ENCODE results near the gene OR7A17. TPM values are rescaled to one million over a fixed set of nuclear protein-coding genes. Genes with fewer than 3 reads are reported as not detected.

The OR7A17 gene
- total RNA-seq: not detected

DNA sequence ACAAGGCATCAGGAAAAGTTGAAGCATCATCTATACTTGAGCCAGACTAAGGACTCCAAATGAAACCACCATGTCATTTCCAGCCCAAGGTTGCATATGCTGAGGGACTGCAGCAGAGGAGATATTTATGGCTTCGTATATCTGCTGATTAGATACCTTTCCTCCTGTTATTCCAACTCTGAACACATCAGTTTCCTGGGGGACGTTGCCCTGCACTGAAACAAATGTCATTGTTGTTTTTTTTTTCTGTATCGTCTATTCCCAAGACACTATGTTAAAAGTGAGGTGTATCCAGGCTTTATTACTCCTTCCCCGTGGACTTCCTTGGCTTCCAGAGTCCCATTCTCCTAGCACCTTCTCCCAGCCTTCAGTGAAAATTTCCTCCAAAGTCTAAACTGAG is at the start of gene OR7A17:
OR7A17 (minus strand) TSS at position 101 of the 400 bp plus-strand sequence. CDS start 4,777 bp downstream, outside the sequence.
- no peak for DNase-seq
- CTCF ChIA-PET: no interaction called here
- intact Hi-C loops (cut with micrococcal nuclease): no loop called here
- Mint-ChIP-seq H3K27me3 (peaks cover 12% of the 10 kb centered on the region), H3K27ac (no peak within 1 kb of the TSS), H3K4me1 (ENCODE audit: low read depth) (peaks cover 5% of the 10 kb centered on the region), H3K36me3 (no peaks in the 10 kb centered on the region), H3K9me3 (no peaks in the 10 kb centered on the region), H3K4me3 (no peak within 1 kb of the TSS)
- POLR2A ChIA-PET: no interaction called here

- no peak overlapping the region for H3K27ac Mint-ChIP-seq
- POLR2A ChIA-PET: no interaction called here
- peaks cover 19% of the 10 kb centered on the region for H3K27me3 Mint-ChIP-seq
- no peak for DNase-seq
- CTCF ChIA-PET: no interaction called here
- peaks cover 6% of the 10 kb centered on the region for H3K9me3 Mint-ChIP-seq
- intact Hi-C loops (cut with micrococcal nuclease): no loop called here
- no peaks in the 10 kb centered on the region for H3K4me1 Mint-ChIP-seq (ENCODE audit: low read depth)
- no peaks in the 10 kb centered on the region for H3K36me3 Mint-ChIP-seq
- no peak overlapping the region for H3K4me3 Mint-ChIP-seq
Measured at GRCh38 chr19:14933506-14933905, 47.6 kb upstream of the OR7A17 start.

GRCh38 chr19:14916848-14917247 is 30.9 kb upstream of the OR7A17 start:
- intact Hi-C loops (cut with micrococcal nuclease): no loop called here
- Mint-ChIP-seq H3K36me3 (no peaks in the 10 kb centered on the region), H3K9me3 (peaks cover 7% of the 10 kb centered on the region), H3K4me3 (no peak overlapping the region), H3K4me1 (ENCODE audit: low read depth) (no peaks in the 10 kb centered on the region), H3K27ac (no peak overlapping the region), H3K27me3 (peaks cover 19% of the 10 kb centered on the region)
- ChIA-PET CTCF (no interaction called here), POLR2A (no interaction called here)
- DNase-seq: no peak

GRCh38 chr19:14915116-14915515 is 29.2 kb upstream of the OR7A17 start:
- H3K36me3 Mint-ChIP-seq: no peaks in the 10 kb centered on the region

GRCh38 chr19:14906711-14907110 is 20.8 kb upstream of the OR7A17 start:
- Mint-ChIP-seq H3K4me3 (no peak overlapping the region), H3K9me3 (no peaks in the 10 kb centered on the region), H3K27me3 (peaks cover 18% of the 10 kb centered on the region), H3K36me3 (no peaks in the 10 kb centered on the region), H3K27ac (no peak overlapping the region), H3K4me1 (ENCODE audit: low read depth) (no peaks in the 10 kb centered on the region)
- ChIA-PET CTCF (no interaction called here), POLR2A (no interaction called here)
- no peak for DNase-seq
- intact Hi-C loops (cut with micrococcal nuclease): no loop called here

More at GRCh38 chr19:14915116-14915515, 29.2 kb upstream of the OR7A17 start:
- Mint-ChIP-seq H3K27ac (no peak overlapping the region), H3K4me1 (ENCODE audit: low read depth) (no peaks in the 10 kb centered on the region), H3K4me3 (no peak overlapping the region), H3K27me3 (peaks cover 18% of the 10 kb centered on the region), H3K9me3 (peaks cover 7% of the 10 kb centered on the region)
- POLR2A ChIA-PET: no interaction called here
- no peak for DNase-seq
- intact Hi-C loops (cut with micrococcal nuclease): no loop called here
- CTCF ChIA-PET: interaction anchor here (0.6 kb wide), 1 partner anchor 150 kb away, joined by 3 read pairs; no protein-coding TSS in a partner anchor

DNA sequence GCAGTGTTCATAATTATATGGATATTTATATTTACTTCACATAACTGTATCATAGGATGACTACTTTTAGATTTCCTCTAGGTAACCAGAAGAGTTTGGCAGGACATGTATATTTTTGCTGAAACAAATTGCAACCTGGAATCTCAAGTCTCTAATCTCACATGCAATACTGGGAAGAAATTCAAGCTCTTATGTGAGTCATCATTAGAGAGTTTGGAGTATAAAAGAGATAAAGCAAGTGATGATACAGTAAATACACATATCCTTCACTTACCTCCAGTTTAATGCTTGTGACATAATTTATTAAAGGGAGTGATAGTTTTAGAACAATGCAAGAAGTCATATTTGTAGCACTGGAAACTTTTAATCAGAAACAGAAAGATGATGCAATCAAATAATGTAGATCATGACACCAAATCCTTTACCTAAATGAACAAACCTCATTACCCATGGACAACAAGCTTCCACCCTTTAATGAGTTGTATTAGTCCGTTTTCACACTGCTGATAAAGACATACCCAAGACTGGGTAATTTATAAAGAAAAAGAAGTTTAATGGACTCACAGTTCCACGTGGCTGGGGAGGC is 15.8 kb upstream of the OR7A17 start:
- POLR2A ChIA-PET: no interaction called here
- H3K27ac Mint-ChIP-seq: no peak overlapping the region
- no peak for DNase-seq
- H3K4me1 Mint-ChIP-seq (ENCODE audit: low read depth): no peaks in the 10 kb centered on the region
- H3K36me3 Mint-ChIP-seq: no peaks in the 10 kb centered on the region
- H3K9me3 Mint-ChIP-seq: no peaks in the 10 kb centered on the region
- intact Hi-C loops (cut with micrococcal nuclease): no loop called here
- no peak overlapping the region for H3K4me3 Mint-ChIP-seq
- CTCF ChIA-PET: no interaction called here
- H3K27me3 Mint-ChIP-seq: peaks cover 17% of the 10 kb centered on the region

DNA sequence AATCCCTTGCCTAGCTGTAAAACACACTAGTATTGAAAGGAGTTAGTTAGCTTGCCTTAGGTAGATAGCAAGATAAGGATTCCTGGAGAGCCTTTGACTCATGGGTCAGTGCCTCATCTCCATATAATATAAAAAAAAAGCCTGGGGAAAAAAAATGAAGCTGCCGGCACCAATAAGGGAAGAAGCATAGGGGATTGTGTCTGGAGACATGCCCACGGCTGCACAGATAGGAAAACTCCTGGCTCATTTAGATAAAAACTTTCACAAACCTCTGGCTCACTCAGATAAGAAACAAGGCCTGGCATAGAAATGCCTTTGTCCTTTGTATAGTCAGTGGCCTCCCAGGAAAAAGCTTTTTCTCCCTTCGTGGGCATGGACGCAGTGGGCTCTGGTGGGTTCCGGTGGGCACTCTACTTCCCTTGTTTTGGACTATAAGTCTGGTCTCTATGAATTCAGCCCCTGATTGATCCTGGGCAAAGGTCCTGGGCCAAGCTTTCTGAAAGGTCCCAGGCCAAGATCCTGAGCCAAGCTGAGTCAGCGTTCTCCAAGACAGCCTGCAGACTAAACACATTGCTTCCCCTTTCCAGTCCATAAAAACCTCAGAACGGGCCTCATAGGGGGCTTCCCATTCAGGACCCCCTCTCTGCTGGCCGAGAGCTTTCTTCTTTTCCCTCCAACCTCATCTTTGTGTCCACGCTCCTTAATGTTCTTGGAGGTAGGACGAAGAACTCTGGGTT is 4.9 kb upstream of the OR7A17 start:
- POLR2A ChIA-PET: no interaction called here
- Mint-ChIP-seq H3K27me3 (peaks cover 28% of the 10 kb centered on the region), H3K4me3 (no peak overlapping the region), H3K4me1 (ENCODE audit: low read depth) (peaks cover 5% of the 10 kb centered on the region), H3K27ac (no peak overlapping the region), H3K36me3 (no peaks in the 10 kb centered on the region), H3K9me3 (no peaks in the 10 kb centered on the region)
- CTCF ChIA-PET: no interaction called here
- intact Hi-C loops (cut with micrococcal nuclease): no loop called here
- no peak for DNase-seq

- CTCF ChIA-PET: no interaction called here
- Mint-ChIP-seq H3K36me3 (no peaks in the 10 kb centered on the region), H3K9me3 (no peaks in the 10 kb centered on the region), H3K4me3 (no peak overlapping the region), H3K4me1 (ENCODE audit: low read depth) (peaks cover 5% of the 10 kb centered on the region), H3K27ac (no peak overlapping the region), H3K27me3 (peaks cover 23% of the 10 kb centered on the region)
- POLR2A ChIA-PET: no interaction called here
- no peak for DNase-seq
- intact Hi-C loops (cut with micrococcal nuclease): loop anchor here (2.0 kb wide), 2 partner anchors 105 to 317 kb away; partner anchors contain the start of gene NDUFB7
Measured at GRCh38 chr19:14889994-14890642, 4.2 kb upstream of the OR7A17 start.

DNA sequence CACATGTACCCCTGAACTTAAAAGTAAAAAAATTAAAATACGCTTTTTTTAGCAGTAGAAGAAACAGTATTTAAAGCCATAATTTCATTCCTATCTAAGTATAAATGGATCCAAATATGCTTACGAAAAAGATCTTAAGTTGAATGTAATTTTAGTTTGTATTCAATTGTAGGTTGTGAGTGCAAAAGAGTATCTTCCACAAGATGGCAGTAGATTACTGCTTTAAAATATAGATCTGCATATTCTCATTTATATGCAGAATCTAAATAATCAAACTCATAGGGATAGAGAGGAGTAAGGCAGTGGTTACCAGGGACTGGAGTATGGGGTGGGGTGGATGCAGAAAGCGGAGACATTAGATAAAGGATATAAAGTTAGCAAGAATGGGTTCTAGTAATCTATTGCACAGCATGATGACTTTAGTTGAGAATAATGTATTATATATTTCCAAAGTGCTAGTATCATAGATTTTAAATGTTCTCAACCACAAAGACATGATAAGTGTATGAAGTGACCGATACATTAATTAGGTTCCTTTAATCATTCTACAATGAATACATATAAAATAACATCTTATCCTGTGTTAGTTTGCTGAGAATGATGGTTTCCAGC is 14.2 kb downstream of the OR7A17 start:
- intact Hi-C loops (cut with micrococcal nuclease): no loop called here
- Mint-ChIP-seq H3K27ac (no peak overlapping the region), H3K4me1 (ENCODE audit: low read depth) (no peaks in the 10 kb centered on the region), H3K9me3 (no peaks in the 10 kb centered on the region), H3K27me3 (peaks cover 48% of the 10 kb centered on the region), H3K4me3 (no peak overlapping the region), H3K36me3 (no peaks in the 10 kb centered on the region)
- POLR2A ChIA-PET: no interaction called here
- CTCF ChIA-PET: interaction anchor here (0.6 to 0.7 kb wide), 2 partner anchors 12 to 280 kb away, joined by 3 to 4 read pairs; no protein-coding TSS in a partner anchor
- no peak for DNase-seq

DNA sequence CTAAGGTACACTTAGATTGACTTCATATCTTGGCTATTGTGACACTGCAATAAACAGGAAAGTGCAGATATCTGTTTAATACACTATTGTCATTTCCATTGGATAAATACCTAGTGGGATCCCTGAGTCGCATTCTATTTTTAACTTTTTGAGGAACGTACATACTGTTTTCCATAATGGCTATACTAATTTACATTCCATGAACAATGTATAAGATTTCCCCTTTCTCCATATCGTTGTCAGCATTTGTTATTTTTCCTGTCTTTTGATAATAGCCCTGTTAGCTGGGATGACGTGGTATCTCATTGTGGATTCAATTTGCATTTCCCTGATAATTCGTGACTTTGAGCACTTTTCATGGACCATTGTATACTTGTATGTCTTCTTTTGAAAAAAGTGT is 17.4 kb downstream of the OR7A17 start:
- CTCF ChIA-PET: no interaction called here
- H3K27ac Mint-ChIP-seq: no peak overlapping the region
- POLR2A ChIA-PET: no interaction called here

DNA sequence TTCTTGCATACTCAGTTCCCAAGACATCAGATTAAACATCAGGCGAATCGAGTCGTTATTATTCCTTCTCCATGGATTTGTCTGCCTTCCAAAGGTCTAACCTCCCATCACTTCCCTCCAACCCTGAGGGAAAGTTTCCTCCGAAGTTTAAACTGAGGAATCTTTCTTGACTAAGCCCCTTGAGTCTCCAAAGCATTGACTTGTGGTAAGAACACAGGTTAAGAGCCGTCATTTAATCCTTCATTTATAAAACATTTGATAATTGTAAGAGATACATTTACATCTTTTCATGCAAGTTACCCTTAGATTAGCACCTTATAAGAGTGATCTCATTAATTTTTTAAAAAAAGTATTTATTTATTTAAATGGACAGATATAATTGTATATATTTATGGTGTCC is 37.1 kb downstream of the OR7A17 start, which contains the start of gene OR7A10:
OR7A10 (minus strand) TSS at position 101 of the 400 bp plus-strand sequence. CDS start 7,045 bp downstream, outside the sequence.
- ChIA-PET POLR2A (no interaction called here), CTCF (no interaction called here)
- Mint-ChIP-seq H3K27ac (no peak within 1 kb of the TSS), H3K27me3 (peaks cover 21% of the 10 kb centered on the region), H3K4me3 (no peak within 1 kb of the TSS), H3K9me3 (no peaks in the 10 kb centered on the region), H3K36me3 (no peaks in the 10 kb centered on the region), H3K4me1 (ENCODE audit: low read depth) (no peaks in the 10 kb centered on the region)
- DNase-seq: no peak
- intact Hi-C loops (cut with micrococcal nuclease): no loop called here

More for the DNA sequence above, 17.4 kb downstream of the OR7A17 start:
- intact Hi-C loops (cut with micrococcal nuclease): no loop called here
- Mint-ChIP-seq H3K9me3 (no peaks in the 10 kb centered on the region), H3K4me1 (ENCODE audit: low read depth) (no peaks in the 10 kb centered on the region), H3K4me3 (no peak overlapping the region), H3K27me3 (peaks cover 51% of the 10 kb centered on the region), H3K36me3 (no peaks in the 10 kb centered on the region)
- no peak for DNase-seq

- Mint-ChIP-seq H3K4me1 (ENCODE audit: low read depth) (no peaks in the 10 kb centered on the region), H3K36me3 (no peaks in the 10 kb centered on the region), H3K9me3 (no peaks in the 10 kb centered on the region), H3K4me3 (no peak overlapping the region), H3K27ac (no peak overlapping the region), H3K27me3 (peaks cover 26% of the 10 kb centered on the region)
- DNase-seq: no peak
- ChIA-PET CTCF (no interaction called here), POLR2A (no interaction called here)
- intact Hi-C loops (cut with micrococcal nuclease): no loop called here
Measured at GRCh38 chr19:14843578-14843977, 42.4 kb downstream of the OR7A17 start.
